LNCaP clone FGC (cell line): ENCODE results near the gene SLC17A1.

Source experiments
- DNase-seq: peaks from one replicate; pipeline ENCODE4 v3.0.0-alpha.2; 2011; ENCODE audit warnings: low read depth
- H3K4me3 ChIP-seq: 2 replicates; pipeline ENCODE4 v1.5.1; 2011; ENCODE audit warnings: mild to moderate bottlenecking, low read depth, low read length, control low read depth
- TF ChIP-seq, protein P1 (sequence below): IDR thresholded peaks from 2 replicates; pipeline ENCODE4 v1.5.1; 2012; ENCODE audit warnings: mild to moderate bottlenecking; ENCODE audit not compliant: control insufficient read depth, insufficient read depth; ENCODE audit errors: extremely low read depth

The SLC17A1 gene

DNA sequence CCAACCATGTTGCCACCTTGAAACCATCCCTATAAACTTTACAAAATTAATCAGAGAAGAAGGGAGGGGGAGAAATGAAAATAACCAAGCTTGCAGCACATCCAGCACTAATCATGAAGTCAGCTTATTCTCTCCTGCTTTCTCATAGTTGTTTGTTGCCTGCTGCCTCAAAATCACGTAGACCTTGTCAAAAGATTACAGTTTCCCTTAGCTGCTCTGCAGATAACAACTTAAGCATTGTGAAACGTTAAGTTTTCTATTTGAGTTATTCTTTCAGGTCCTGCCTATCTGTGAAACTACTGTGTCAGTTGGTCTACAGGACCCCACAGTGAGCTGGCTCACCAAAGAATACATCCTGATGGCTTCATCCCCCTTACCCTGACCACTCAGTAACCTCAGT lies 44.4 kb downstream of the SLC17A1 start:
- no peak for DNase-seq
- TF ChIP-seq, protein P1, sequence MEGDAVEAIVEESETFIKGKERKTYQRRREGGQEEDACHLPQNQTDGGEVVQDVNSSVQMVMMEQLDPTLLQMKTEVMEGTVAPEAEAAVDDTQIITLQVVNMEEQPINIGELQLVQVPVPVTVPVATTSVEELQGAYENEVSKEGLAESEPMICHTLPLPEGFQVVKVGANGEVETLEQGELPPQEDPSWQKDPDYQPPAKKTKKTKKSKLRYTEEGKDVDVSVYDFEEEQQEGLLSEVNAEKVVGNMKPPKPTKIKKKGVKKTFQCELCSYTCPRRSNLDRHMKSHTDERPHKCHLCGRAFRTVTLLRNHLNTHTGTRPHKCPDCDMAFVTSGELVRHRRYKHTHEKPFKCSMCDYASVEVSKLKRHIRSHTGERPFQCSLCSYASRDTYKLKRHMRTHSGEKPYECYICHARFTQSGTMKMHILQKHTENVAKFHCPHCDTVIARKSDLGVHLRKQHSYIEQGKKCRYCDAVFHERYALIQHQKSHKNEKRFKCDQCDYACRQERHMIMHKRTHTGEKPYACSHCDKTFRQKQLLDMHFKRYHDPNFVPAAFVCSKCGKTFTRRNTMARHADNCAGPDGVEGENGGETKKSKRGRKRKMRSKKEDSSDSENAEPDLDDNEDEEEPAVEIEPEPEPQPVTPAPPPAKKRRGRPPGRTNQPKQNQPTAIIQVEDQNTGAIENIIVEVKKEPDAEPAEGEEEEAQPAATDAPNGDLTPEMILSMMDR: no peak

GRCh38 chr6:25781134-25781533 lies 50.7 kb downstream of the SLC17A1 start:
- no peak overlapping the region for H3K4me3 ChIP-seq
- TF ChIP-seq, protein P1: no peak
- DNase-seq: no peak

More for the DNA sequence above, 44.4 kb downstream of the SLC17A1 start:
- no peak overlapping the region for H3K4me3 ChIP-seq

- TF ChIP-seq, protein P1: no peak
- H3K4me3 ChIP-seq: no peak overlapping the region
- DNase-seq: no peak
These were observed 53.8 kb downstream of the SLC17A1 start for GRCh38 chr6:25777856-25778649.

- TF ChIP-seq, protein P1: no peak
- DNase-seq: no peak
- H3K4me3 ChIP-seq: no peak overlapping the region
These were observed 54.8 kb downstream of the SLC17A1 start for GRCh38 chr6:25777031-25777430.

DNA sequence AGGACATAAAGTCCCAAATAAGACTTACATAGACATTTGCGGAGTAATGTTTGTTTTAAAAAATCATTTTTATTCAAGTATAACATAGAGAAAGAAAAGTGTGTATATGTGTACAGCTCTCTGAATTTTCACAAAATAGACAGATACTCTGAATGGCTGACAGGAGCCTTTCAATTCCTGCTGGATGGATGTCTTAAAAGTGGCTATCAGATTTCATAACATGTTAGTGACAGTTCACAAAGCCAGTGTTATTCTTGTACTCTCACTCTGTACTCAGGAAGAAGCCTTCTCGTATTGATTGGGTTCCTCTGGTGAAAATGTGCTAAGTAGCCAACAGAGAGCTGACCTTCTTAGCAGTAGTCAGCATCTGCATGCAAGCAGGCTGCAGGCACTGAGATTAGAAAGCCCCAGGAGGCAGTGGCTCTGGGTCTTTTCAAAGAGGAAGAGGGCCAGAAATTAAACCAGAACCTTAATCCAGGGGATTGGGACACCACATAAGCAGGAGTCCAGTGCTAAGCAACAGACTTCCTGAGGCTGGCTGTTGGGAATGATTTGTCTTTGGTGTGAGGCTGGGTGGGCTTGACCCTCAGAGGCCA lies 57.6 kb downstream of the SLC17A1 start:
- DNase-seq: no peak
- H3K4me3 ChIP-seq: no peak overlapping the region
- TF ChIP-seq, protein P1: no peak

- TF ChIP-seq, protein P1: no peak
- H3K4me3 ChIP-seq: no peak overlapping the region
- no peak for DNase-seq
These were observed 61.9 kb downstream of the SLC17A1 start for GRCh38 chr6:25769983-25770382.
